22Rv1 (cell line): Measurements from ENCODE around the gene TMEM37.

Source experiments
- H3K27ac ChIP-seq: fragments of 450-650 bp; 2 replicates; pipeline ENCODE4 v1.5.1; 2017
- ZFX ChIP-seq: fragments of 450-650 bp; IDR thresholded peaks from 2 replicates; pipeline ENCODE4 v1.6.1; 2017; ENCODE audit warnings: antibody characterized with exemption, borderline replicate concordance
- TF ChIP-seq, protein P1 (sequence below): fragments of 450-650 bp; IDR thresholded peaks from 2 replicates; pipeline ENCODE4 v1.5.1; 2017; ENCODE audit warnings: mild to moderate bottlenecking

The TMEM37 gene

GRCh38 chr2:119419803-119420508 is 11.7 kb upstream of the TMEM37 start:
- TF ChIP-seq, protein P1, sequence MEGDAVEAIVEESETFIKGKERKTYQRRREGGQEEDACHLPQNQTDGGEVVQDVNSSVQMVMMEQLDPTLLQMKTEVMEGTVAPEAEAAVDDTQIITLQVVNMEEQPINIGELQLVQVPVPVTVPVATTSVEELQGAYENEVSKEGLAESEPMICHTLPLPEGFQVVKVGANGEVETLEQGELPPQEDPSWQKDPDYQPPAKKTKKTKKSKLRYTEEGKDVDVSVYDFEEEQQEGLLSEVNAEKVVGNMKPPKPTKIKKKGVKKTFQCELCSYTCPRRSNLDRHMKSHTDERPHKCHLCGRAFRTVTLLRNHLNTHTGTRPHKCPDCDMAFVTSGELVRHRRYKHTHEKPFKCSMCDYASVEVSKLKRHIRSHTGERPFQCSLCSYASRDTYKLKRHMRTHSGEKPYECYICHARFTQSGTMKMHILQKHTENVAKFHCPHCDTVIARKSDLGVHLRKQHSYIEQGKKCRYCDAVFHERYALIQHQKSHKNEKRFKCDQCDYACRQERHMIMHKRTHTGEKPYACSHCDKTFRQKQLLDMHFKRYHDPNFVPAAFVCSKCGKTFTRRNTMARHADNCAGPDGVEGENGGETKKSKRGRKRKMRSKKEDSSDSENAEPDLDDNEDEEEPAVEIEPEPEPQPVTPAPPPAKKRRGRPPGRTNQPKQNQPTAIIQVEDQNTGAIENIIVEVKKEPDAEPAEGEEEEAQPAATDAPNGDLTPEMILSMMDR, result no peak
- TF ChIP-seq ZFX, result no peak
- H3K27ac ChIP-seq, result no peak overlapping the region

DNA sequence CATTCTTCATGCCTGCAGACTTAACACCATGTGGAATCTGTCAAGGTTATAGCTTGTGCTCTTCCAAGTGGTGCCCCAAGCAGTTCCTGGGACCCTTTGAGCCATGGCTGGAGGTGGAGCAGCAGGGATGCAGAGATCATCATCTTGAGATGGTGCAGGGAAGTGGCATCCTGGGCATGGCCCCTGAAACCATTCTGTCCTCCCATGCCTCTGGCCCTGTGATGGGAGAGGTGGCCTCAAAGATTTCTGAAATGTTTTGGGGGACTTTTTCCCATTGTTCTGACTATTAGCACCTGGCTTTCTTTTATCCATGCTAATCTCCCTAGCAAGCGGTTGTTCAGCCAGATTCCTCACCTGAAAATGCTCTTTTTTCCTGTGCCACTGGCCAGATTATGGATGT is 10.3 kb upstream of the TMEM37 start:
- TF ChIP-seq ZFX, result no peak
- TF ChIP-seq, protein P1, result no peak

DNA sequence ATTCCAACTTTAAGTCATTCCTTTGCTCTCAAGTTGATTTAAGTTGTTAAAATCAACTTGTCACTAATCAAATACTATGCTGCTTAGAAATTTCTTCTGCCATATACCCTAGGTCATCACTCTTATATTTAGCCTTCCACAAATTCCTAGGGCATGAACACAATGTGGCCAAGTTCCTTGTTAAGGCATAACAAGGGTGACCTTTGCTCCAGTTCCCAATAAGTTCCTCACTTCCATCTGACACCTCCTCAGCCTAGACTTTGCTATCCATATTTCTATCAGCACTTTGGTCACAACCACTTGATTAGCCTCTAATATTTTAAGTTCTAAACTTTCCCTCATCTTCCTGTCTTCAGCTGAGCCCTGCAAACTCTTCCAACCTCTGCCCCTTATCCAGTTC is 9.9 kb upstream of the TMEM37 start:
- no peak overlapping the region for H3K27ac ChIP-seq
- TF ChIP-seq ZFX, result no peak
- TF ChIP-seq, protein P1, result no peak

More for the DNA sequence above, 10.3 kb upstream of the TMEM37 start:
- H3K27ac ChIP-seq, result no peak overlapping the region

DNA sequence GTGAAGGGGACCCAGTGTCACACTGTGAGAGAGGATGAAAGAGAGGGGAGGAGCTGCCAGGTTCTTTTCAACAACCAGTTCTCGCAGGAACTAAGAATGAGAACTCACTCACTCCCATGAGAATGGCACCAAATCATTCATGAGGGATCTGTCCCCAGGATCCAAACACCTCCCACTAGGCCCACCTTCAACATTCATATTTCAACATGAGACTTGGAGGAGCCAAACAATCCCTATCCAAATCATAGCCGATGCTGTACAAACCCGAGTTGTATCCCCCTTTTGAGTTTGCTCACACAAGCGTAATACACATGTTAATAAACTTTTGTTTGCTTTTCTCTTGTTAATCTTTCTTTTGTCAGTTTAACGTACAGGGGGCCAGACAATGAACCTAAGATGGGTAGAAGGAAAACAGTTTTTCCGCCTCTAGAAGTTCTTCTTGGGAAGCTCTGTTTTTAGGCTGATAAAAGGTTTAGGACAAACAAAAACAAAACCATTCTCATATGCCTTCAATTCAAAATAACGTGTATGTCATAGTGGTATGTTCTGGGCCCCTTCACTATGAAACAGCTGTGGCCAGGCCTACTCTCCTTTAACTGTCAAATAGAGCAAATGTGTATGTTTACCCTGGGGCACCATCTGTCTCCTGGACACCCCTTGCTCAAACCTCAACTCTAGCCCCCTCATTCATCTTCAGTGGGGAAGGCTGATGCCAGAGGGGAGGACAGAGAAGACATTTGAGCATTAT is 9.1 kb upstream of the TMEM37 start:
- no peak overlapping the region for H3K27ac ChIP-seq
- no peak for TF ChIP-seq ZFX
- TF ChIP-seq, protein P1, result no peak

DNA sequence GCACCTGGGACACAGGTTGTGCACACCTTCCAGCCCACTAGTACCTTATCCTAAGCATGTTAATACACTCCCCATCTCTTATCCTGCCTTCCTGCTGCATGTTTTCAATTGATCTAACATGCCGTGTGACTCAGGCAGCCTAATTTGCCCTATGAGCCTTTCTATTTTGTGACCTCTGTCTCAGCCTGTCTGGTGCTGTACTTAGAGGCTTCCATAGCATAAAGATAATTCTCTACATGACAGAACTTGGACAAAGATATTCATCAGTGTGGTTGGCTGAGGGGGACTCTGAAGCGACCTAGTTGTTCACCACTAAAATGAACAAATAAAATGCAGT is 8.6 kb upstream of the TMEM37 start:
- no peak overlapping the region for H3K27ac ChIP-seq
- TF ChIP-seq, protein P1, result no peak
- no peak for TF ChIP-seq ZFX

DNA sequence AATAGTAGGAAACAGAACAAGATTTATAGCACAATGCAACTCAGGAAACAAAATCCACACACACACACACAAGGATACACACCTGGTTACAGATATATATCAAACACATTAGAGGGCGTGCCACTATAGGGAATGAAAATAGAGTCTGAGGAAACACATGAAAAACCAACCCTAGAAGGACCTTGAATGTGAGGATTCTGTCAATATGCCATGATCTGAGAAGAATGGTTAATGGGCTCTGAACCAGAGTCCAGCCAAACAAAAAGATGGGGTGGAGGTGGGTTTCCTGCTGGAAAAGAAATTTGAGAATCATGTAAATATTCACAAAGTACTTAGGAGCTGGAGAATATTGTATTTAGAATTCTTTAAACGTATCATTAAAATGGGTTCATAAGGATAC is 7.8 kb upstream of the TMEM37 start:
- H3K27ac ChIP-seq, result no peak overlapping the region
- no peak for TF ChIP-seq ZFX
- TF ChIP-seq, protein P1, result no peak
